Stimulated activated memory B cell treated with anti-CD40 and anti-IgM and Interleukin-4, amounts not matched to agents 10 μg/mL and 1 μg/mL and 100 μg/mL, for 72 hours (primary cell): ENCODE measurements around the gene PDZD8.
"Not testable (repeated sequence)": the region's sequence is repeated elsewhere in the genome, so short reads cannot be mapped to it uniquely, and the experiment has no call there.

Source experiments
- ATAC-seq: fragments of 150-1000 bp; cut with Tn5 transposase; 2 replicates; pipeline ENCODE4 v1.10.0; 2021
- H3K27ac Mint-ChIP-seq: one replicate; pipeline ENCODE4 v1.8.0; 2022; ENCODE audit warnings: mild to moderate bottlenecking, mixed read lengths
- H3K27me3 Mint-ChIP-seq: one replicate; pipeline ENCODE4 v1.8.0; 2022; ENCODE audit warnings: mixed read lengths
- H3K36me3 Mint-ChIP-seq: one replicate; pipeline ENCODE4 v1.8.0; 2022; ENCODE audit warnings: mixed read lengths
- H3K4me1 Mint-ChIP-seq: one replicate; pipeline ENCODE4 v1.8.0; 2022; ENCODE audit warnings: mixed read lengths
- H3K4me3 Mint-ChIP-seq: one replicate; pipeline ENCODE4 v1.8.0; 2022; ENCODE audit warnings: mild to moderate bottlenecking, moderate library complexity, mixed read lengths
- H3K9me3 Mint-ChIP-seq: one replicate; pipeline ENCODE4 v1.8.0; 2022; ENCODE audit warnings: mixed read lengths

The PDZD8 gene

DNA sequence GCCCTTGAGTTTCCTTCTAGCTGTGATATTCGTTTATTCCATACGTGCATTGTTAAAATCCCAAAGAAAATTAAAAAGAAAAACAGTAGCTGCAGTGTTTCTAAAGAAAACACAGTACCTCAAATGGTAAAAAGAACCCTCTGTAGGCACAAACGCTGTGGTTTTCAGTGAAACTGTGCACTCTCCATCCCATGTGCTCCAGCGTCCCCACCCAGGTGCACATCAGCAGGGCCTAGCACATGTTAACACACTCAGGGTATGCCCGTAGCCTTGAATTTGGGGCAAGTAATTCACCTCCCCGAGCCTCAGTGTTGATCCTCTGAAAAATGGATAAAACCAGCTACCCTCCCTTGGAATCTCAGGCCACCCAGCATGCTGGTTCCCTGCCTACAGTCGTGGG lies 124.8 kb downstream of the PDZD8 start:
- no peaks in the 10 kb centered on the region for H3K4me1 Mint-ChIP-seq
- no peaks in the 10 kb centered on the region for H3K9me3 Mint-ChIP-seq
- no peak for ATAC-seq
- no peaks in the 10 kb centered on the region for H3K36me3 Mint-ChIP-seq
- H3K27me3 Mint-ChIP-seq: peaks cover 54% of the 10 kb centered on the region
- no peak overlapping the region for H3K27ac Mint-ChIP-seq
- H3K4me3 Mint-ChIP-seq: no peak overlapping the region

DNA sequence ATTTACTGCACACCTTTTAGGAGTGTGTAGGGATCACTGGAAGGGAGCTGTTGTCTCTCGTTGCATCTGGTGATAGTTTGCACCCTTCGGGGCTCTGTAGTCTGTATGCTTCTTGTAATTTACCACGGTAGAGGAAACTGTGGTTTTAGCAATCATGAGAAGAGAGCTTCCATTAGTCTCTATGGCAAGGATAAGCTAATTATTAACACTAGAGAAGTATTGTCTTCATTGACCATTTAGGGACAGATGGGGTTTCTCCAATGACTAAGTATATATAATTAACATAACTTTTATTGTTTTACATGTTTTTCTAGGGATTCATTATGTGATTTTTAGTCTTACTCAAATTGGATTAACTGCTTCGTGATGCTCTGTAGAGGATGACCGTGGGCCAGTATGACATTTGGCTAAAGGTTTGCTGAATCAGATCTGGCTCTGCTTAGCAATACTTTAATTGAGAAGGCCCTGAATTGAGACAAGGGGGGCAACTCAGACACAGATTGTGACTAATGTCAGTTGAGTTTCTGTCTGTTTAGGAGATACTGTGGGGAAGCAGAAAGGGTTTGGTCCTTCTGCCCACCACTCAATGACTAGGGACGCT lies 125.6 kb downstream of the PDZD8 start:
- Mint-ChIP-seq H3K9me3 (no peaks in the 10 kb centered on the region), H3K4me1 (no peaks in the 10 kb centered on the region), H3K36me3 (no peaks in the 10 kb centered on the region), H3K27me3 (peaks cover 54% of the 10 kb centered on the region), H3K4me3 (no peak overlapping the region), H3K27ac (no peak overlapping the region)
- ATAC-seq: no peak

DNA sequence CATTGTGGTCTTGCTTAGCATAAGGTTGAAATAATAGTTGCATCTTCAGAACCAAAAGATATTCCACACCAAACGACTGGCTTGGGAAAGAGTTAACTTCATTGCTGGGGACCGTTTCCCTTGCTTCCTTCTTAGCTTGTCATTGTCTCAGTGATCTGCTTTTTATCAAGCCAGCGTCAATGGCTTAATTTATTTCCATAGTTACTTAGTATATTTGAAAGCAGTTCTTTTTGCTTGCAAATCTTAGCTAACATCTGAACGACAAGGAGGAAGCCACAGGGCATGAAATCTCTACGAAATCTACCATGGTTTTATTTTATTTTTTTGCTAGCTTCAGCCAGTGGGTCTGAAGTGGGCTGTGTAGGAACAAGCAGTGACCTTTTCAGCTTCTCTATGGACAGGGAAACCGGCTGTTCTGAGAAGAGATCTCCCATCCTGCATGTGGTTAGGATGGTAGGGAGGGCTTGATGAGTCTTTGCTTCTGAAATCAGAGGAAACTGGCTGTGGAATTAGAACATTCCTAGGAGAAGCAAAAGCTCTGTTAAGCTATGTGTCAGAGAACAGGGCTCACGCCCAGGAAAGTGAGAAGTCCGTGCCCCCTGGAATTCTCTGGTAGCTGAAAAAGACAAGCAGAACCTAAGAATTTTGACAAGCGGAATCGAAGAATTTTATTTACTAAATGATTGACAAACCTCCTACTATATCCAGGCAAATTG lies 126.3 kb downstream of the PDZD8 start:
- Mint-ChIP-seq H3K36me3 (no peaks in the 10 kb centered on the region), H3K4me1 (no peaks in the 10 kb centered on the region), H3K27me3 (peaks cover 60% of the 10 kb centered on the region), H3K9me3 (no peaks in the 10 kb centered on the region), H3K4me3 (no peak overlapping the region), H3K27ac (no peak overlapping the region)
- ATAC-seq: no peak

DNA sequence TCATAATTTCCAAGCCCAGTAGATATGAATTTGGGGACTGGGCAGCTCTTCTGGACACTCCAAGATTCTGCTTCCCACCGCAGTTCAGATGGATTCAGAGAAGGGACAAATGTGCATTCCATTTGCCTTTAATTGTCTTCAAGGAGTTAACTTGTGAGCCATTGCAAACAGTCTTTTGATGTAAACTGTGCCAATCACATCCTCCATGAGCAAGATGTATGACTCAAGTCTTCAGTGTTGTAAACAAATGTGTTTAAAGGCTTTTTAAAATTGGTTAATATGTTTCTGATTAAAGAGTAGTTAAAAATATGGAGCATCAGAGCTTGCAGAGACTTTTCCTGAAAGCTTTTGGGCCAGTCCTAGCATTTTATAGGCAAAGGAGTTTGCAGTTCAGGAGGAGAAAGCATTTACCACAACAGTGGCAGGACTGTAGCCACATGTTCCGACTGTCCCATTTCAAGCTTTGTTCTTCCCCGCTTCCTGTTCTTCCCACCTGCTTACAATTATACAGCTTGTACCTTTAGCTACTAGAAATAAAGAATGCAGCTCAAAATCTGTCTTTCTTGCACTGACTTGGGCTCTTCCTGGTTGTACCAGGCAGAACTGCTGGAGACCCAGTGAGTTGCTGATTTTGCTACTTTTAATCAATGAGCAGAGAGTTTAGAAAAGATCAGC lies 128.1 kb downstream of the PDZD8 start:
- Mint-ChIP-seq H3K27me3 (peaks cover 78% of the 10 kb centered on the region), H3K4me3 (no peak overlapping the region), H3K36me3 (no peaks in the 10 kb centered on the region), H3K27ac (no peak overlapping the region), H3K4me1 (no peaks in the 10 kb centered on the region), H3K9me3 (no peaks in the 10 kb centered on the region)
- ATAC-seq: no peak

DNA sequence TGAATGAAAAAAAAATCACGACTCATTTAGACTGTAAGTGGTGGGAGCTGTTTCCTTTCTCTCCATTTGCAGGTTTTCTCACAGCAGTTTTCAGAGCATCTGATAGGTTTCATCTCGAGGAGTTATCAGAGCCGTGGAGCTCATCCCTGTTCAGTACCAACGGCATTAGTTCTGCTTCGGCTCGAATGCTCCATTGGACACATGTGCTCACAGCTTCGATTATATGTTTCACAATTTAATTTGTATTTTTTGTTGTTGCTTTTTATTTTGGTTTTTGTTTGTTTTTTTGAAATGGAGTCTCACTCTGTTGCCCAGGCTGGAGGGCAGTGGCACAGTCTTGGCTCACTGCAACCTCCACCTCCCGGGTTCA lies 132.8 kb downstream of the PDZD8 start:
- H3K36me3 Mint-ChIP-seq: no peaks in the 10 kb centered on the region
- no peaks in the 10 kb centered on the region for H3K4me1 Mint-ChIP-seq
- H3K27ac Mint-ChIP-seq: no peak overlapping the region
- peaks cover 51% of the 10 kb centered on the region for H3K27me3 Mint-ChIP-seq
- peaks cover 3% of the 10 kb centered on the region for H3K9me3 Mint-ChIP-seq
- no peak for ATAC-seq
- H3K4me3 Mint-ChIP-seq: no peak overlapping the region

DNA sequence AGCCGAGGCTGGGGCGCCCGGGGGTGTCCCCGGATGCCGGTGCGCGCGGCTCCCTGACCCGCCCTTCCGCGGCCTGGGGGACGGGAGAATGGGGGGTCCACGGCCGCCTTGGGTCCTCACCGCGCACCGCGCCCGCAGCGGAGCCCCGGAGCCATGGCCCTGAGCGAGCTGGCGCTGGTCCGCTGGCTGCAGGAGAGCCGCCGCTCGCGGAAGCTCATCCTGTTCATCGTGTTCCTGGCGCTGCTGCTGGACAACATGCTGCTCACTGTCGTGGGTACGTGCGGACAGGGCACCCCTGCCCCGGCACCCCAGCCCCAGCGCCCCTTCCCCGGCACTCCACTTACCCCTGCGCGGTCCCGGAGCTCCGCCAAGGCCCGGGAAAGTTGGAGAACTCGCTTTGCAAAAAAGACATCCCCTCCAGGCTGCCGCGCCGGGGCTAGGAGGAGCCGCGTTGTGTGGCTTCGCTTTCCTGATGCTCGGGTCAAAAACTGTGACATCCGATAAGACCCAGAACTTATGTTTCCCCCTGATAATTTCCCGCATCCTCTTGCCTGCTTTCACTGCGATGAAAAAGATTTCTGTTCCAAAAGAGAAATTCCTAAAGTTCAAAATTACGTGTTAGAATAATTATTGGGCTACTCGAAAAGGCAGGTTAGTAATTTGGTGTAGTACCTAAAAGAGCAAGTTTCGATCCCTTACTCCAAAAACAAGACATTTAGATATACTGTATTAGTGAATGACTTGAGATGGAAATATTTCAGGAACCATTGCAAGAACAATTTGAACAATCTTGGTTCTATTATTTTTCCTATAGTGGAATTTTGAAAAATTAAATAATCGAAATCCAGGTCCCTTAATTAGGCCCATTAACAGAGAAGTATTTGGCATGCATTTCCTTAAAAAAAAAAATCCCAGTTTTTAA lies 133.4 kb downstream of the PDZD8 start:
- Mint-ChIP-seq H3K4me1 (no peaks in the 10 kb centered on the region), H3K36me3 (no peaks in the 10 kb centered on the region), H3K27ac (no peak overlapping the region), H3K9me3 (peaks cover 8% of the 10 kb centered on the region), H3K27me3 (peaks cover 48% of the 10 kb centered on the region), H3K4me3 (no peak overlapping the region)
- ATAC-seq: no peak

DNA sequence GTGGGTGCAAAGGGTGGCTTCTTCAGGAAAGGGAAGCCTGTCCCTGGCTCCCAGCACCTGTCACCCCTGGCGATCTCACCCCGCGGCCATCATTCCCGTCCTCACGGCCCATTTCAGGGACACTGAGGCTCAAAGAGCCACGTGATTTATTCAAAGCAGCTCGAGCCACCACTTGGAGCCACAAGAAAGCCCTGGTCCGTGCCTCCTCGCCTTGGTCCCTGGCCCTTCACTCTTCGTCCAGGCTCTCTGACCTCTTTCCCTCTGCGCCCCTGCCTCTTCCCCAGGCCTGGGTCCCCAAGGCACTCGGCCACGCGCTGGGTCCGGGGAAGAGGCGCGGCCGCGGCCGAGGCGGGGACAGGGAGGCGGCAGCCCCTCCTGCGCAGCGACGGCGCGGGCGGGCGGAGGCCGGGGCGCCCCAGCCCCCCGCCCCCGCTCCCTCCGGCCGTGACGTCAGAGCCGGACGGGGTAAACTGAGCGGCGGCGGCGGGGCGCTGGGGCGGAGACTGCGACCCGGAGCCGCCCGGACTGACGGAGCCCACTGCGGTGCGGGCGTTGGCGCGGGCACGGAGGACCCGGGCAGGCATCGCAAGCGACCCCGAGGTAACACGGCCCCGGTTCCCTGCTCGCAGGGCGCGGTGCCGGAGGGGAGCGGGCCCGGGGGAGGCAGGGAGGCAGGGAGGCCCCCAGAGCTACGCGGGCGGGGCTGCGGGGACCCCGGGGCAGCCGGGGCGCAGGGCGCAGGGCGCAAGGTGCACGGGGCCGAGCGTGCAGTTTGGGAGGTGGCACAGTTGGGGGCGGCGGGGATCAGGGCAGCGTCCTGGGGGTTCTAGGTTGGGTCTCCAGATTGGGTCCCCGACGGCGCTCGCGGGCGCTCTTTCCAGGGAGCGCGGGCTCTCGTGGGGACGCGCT lies 134.4 kb downstream of the PDZD8 start, which contains the start of gene SLC18A2:
SLC18A2 (plus strand) TSS at position 494 of the 909 bp plus-strand sequence. CDS start 580 bp downstream, outside the sequence.
- Mint-ChIP-seq H3K4me3 (no peak within 1 kb of the TSS), H3K27me3 (peaks cover 41% of the 10 kb centered on the region), H3K9me3 (peaks cover 10% of the 10 kb centered on the region), H3K4me1 (no peaks in the 10 kb centered on the region), H3K36me3 (no peaks in the 10 kb centered on the region), H3K27ac (no peak within 1 kb of the TSS)
- ATAC-seq: no peak

DNA sequence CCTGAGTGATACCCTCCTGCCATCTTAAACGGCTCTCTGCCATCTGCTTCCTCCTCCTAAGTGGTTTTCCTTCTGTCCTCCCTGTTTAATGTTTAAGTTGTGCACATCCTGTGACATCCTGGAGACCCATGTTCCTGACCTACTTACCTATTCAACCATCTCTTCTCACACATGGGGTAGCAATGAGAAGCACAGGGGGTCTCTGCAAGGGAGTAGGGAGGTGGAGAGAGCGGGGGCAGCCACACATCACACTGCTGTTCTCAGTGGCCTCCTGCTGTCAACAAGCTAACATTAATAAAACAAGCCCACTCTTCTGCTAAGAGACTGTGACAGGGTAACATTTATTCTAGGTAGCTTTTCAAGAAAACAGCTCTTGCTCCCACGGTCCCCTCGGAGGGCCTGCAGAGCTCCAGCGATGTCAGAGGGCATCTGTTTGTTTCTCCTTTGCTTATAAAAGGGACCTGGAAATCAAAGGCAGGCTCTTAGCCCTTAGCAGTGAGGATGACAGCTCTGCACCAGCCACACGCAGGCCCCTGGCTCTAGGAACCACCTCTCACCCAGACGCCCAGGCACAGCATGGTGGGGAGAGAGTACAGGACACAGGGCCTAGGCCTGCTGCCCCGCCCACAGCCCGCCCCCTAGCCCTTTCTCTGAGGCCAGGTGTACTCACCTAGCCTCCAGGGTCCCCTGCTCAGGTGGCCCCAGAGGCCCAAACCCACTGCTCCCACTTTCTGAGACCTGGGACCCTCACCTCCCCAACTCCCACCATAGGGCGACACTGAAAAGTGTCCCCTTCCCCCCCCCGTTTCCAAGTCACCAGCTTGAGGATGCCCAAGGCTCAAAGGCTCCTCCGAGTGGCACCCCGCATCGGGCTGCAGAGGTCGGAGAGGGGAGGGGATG lies 135.3 kb downstream of the PDZD8 start:
- Mint-ChIP-seq H3K27ac (no peak overlapping the region), H3K36me3 (no peaks in the 10 kb centered on the region), H3K9me3 (peaks cover 10% of the 10 kb centered on the region), H3K27me3 (peaks cover 34% of the 10 kb centered on the region), H3K4me3 (no peak overlapping the region), H3K4me1 (no peaks in the 10 kb centered on the region)
- ATAC-seq: no peak

DNA sequence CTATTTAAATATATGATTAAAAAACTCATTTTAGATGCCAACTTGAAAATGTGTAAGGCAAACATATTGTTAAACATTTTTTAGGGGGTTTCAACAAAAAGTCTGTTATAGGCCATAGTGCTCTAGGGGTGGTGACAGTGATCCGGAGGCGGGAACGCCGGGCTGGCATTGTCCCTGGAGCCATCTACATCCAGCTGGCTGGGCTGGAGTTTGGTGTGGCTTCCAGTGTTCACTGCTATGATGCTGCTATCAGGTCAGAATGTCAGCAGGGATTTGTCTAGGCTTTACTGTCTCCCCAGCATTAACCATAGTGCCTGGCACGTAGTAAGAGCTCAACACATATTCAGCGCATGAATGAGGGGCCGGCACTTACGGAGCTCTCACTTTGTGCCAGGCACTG lies 136.2 kb downstream of the PDZD8 start:
- Mint-ChIP-seq H3K36me3 (no peaks in the 10 kb centered on the region), H3K4me1 (no peaks in the 10 kb centered on the region), H3K27ac (no peak overlapping the region), H3K4me3 (no peak overlapping the region), H3K27me3 (peaks cover 25% of the 10 kb centered on the region), H3K9me3 (peaks cover 10% of the 10 kb centered on the region)
- no peak for ATAC-seq

DNA sequence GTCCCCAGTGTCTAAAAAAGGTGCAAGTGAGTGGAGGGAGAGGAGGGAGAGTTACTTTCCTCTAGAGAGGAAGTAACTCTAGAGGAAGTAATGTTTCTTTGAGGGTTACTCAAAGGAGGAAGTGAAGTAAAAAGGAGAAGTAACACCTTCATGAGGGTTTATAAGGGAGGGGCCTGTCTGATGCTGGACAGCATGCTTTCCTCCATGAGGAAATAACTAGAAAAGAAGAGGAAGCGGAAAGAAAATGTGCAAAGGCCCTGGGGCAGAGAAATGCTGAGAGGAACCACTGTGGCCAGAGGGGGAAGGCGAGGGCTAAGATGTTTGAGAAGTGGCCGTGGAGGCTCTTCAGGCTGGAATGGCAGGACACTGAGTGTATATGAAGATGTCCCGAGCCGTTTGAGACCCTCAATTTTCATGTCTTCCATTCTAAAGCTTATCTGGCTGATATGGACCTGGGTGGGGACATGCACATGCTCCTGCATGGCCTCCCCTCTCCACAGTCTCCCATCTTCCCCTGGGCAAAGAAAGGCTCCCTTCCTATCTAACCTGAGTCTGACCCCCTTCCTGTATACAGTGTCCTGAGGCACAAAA lies 137.7 kb downstream of the PDZD8 start:
- Mint-ChIP-seq H3K36me3 (no peaks in the 10 kb centered on the region), H3K4me1 (no peaks in the 10 kb centered on the region), H3K27ac (no peak overlapping the region), H3K9me3 (peaks cover 10% of the 10 kb centered on the region), H3K4me3 (no peak overlapping the region), H3K27me3 (peaks cover 21% of the 10 kb centered on the region)
- no peak for ATAC-seq

DNA sequence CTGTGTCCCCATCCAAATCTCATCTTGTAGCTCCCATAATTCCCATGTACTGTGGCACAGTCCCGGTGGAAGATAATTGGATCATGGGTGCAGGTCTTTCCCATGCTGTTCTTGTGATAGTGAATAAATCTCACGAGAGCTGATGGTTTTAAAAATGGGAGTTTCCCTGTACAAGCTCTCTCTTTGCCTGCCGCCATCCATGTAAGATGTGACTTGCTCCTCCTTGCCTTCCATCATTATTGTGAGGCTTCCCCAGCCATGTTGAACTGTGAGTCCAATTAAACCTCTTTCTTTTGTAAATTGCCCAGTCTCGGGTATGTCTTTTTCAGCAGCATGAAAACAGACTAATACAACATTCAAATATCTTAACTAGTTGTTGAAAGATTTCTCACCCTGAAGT lies 145.1 kb downstream of the PDZD8 start:
- H3K4me3 Mint-ChIP-seq, H3K9me3 Mint-ChIP-seq, H3K27ac Mint-ChIP-seq, H3K36me3 Mint-ChIP-seq, ATAC-seq, H3K4me1 Mint-ChIP-seq: not testable (repeated sequence)
- peaks cover 56% of the 10 kb centered on the region for H3K27me3 Mint-ChIP-seq

DNA sequence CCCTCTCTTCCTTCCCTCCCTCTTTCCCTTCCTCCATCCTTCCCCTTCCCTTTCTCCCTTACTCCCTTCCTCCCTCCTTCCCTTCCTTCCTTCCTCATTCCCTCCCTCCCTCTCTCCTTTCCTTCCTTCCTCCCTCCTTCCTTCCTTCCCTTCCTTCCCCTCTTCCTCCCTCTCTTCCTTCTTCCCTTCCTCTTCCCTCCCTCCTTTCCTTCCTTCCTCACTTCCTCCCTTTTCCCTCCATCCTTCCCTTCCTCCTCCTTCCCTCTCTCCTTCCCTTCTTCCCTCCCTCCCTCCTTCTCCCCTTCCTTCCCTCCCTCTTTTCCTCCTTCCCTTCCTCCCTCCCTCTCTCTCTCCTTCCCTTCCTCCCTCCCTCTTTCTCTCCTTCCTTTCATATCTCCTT lies 147.0 kb downstream of the PDZD8 start:
- H3K27me3 Mint-ChIP-seq: peaks cover 60% of the 10 kb centered on the region
- H3K9me3 Mint-ChIP-seq: peaks cover 7% of the 10 kb centered on the region
- H3K4me1 Mint-ChIP-seq: no peaks in the 10 kb centered on the region
- H3K36me3 Mint-ChIP-seq: no peaks in the 10 kb centered on the region
- H3K27ac Mint-ChIP-seq: no peak overlapping the region
- no peak overlapping the region for H3K4me3 Mint-ChIP-seq
- no peak for ATAC-seq
